Neural cell (in vitro differentiated cells): Measurements from ENCODE around the gene MBNL2. TPM values are rescaled to one million over a fixed set of nuclear protein-coding genes. Genes with fewer than 3 reads are reported as not detected.

ENCODE experiments used
- H2AFZ ChIP-seq: fragments of 200-600, 300-800 bp; sonication (generic), shearing (Covaris generic); 2 replicates; pipeline ENCODE4 v1.6.0; 2014; ENCODE audit warnings: low read depth, mild to moderate bottlenecking, antibody characterized with exemption, low read length, moderate library complexity
- H3F3A ChIP-seq: fragments of 200-600 bp; shearing (Covaris generic); 2 replicates; pipeline ENCODE4 v1.6.1; 2016; ENCODE audit warnings: mild to moderate bottlenecking, moderate library complexity, mixed read lengths, antibody characterized with exemption, low read length; ENCODE audit not compliant: insufficient read depth, poor library complexity, severe bottlenecking
- H3K27ac ChIP-seq: fragments of 200-600, 300-800 bp; sonication (generic), shearing (Covaris generic); 2 replicates; pipeline ENCODE4 v1.5.1; 2014; ENCODE audit warnings: mild to moderate bottlenecking, low read length, moderate library complexity
- H3K27me3 ChIP-seq: fragments of 300-800, 200-600 bp; sonication (generic), shearing (Covaris generic); 2 replicates; pipeline ENCODE4 v1.6.0; 2014; ENCODE audit warnings: mild to moderate bottlenecking, low read depth, low read length, moderate library complexity; ENCODE audit not compliant: insufficient read depth
- H3K36me3 ChIP-seq: fragments of 300-800, 200-600 bp; sonication (generic), shearing (Covaris generic); 2 replicates; pipeline ENCODE4 v1.5.1; 2014; ENCODE audit warnings: mild to moderate bottlenecking, antibody characterized with exemption, low read length, moderate library complexity; ENCODE audit not compliant: insufficient read depth
- H3K4me2 ChIP-seq: fragments of 300-800, 200-600 bp; sonication (generic), shearing (Covaris generic); 2 replicates; pipeline ENCODE4 v1.6.0; 2014; ENCODE audit warnings: mild to moderate bottlenecking, low read length
- H3K4me3 ChIP-seq: fragments of 300-800, 200-600 bp; sonication (generic), shearing (Covaris generic); 2 replicates; pipeline ENCODE4 v1.5.1; 2014; ENCODE audit warnings: mild to moderate bottlenecking, low read length, moderate library complexity
- H3K79me2 ChIP-seq: fragments of 200-600 bp; shearing (Covaris generic); replicated peaks from 2 replicates; pipeline ENCODE4 v1.6.0; 2014; ENCODE audit warnings: mild to moderate bottlenecking, low read length, moderate library complexity; ENCODE audit not compliant: insufficient read depth
- H3K9ac ChIP-seq: fragments of 300-800, 200-600 bp; sonication (generic), shearing (Covaris generic); 2 replicates; pipeline ENCODE4 v1.6.1; 2016; ENCODE audit warnings: mild to moderate bottlenecking, low read length, mixed read lengths
- H3K9me2 ChIP-seq: fragments of 200-600 bp; shearing (Covaris generic); 2 replicates; pipeline ENCODE4 v1.6.1; 2016; ENCODE audit warnings: mild to moderate bottlenecking, low read length, mixed read lengths; ENCODE audit not compliant: insufficient read depth
- H3K9me3 ChIP-seq: fragments of 200-600, 300-800 bp; sonication (generic), shearing (Covaris generic); 2 replicates; pipeline ENCODE4 v1.6.1; 2016; ENCODE audit warnings: mild to moderate bottlenecking, mixed run types, low read length, moderate library complexity, mixed read lengths
- H4K20me1 ChIP-seq: fragments of 200-600 bp; shearing (Covaris generic); 2 replicates; pipeline ENCODE4 v1.6.1; 2016; ENCODE audit warnings: mild to moderate bottlenecking, mixed run types; ENCODE audit not compliant: insufficient read depth
- CTCF ChIP-seq: fragments of 450-650 bp; IDR thresholded peaks from 2 replicates; pipeline ENCODE4 v1.5.1; 2014; ENCODE audit warnings: antibody characterized with exemption, mild to moderate bottlenecking, moderate library complexity; ENCODE audit not compliant: poor library complexity, severe bottlenecking
- EP300 ChIP-seq: fragments of 450-650 bp; conservative IDR thresholded peaks from 2 replicates; pipeline ENCODE4 v1.6.1; 2014; ENCODE audit warnings: antibody characterized with exemption, mild to moderate bottlenecking, moderate library complexity; ENCODE audit not compliant: poor library complexity, severe bottlenecking
- EZH2 ChIP-seq: fragments of 200-600, 300-800 bp; shearing (Covaris generic), sonication (generic); IDR thresholded peaks from 2 replicates; pipeline ENCODE4 v1.6.1; 2014; ENCODE audit warnings: antibody characterized with exemption, low read length, borderline replicate concordance, mild to moderate bottlenecking; ENCODE audit not compliant: insufficient read depth, poor library complexity, severe bottlenecking
- MXI1 ChIP-seq: fragments of 450-650 bp; conservative IDR thresholded peaks from 2 replicates; pipeline ENCODE4 v1.6.1; 2014; ENCODE audit warnings: antibody characterized with exemption, mild to moderate bottlenecking; ENCODE audit not compliant: poor library complexity, severe bottlenecking
- POLR2AphosphoS5 ChIP-seq: IDR thresholded peaks from 2 replicates; pipeline ENCODE4 v1.6.1; 2012
- RAD21 ChIP-seq: fragments of 450-650 bp; conservative IDR thresholded peaks from 2 replicates; pipeline ENCODE4 v1.6.1; 2014; ENCODE audit warnings: antibody characterized with exemption, mild to moderate bottlenecking, moderate library complexity
- SMC3 ChIP-seq: fragments of 450-650 bp; conservative IDR thresholded peaks from 2 replicates; pipeline ENCODE4 v1.6.1; 2014; ENCODE audit warnings: antibody characterized with exemption, mild to moderate bottlenecking, moderate library complexity; ENCODE audit not compliant: poor library complexity
- TAF1 ChIP-seq: IDR thresholded peaks from 2 replicates; pipeline ENCODE4 v1.6.1; 2012; ENCODE audit warnings: low read depth
- polyA plus RNA-seq: library from polyadenylated mRNA; depleted of rRNA; stranded (reverse); fragments of >200 nt; gene quantifications from 2 replicates; pipeline ENCODE4 v1.2.3, GENCODE V29; 2014
- TF ChIP-seq, protein P1 (sequence below): IDR thresholded peaks from 2 replicates; pipeline ENCODE4 v1.6.1; 2012; ENCODE audit warnings: borderline replicate concordance

The MBNL2 gene
- polyA plus RNA-seq, 1 donor from 2014 or later, result 4.3 TPM

GRCh38 chr13:97430296-97430695 lies 208.2 kb downstream of the MBNL2 start:
- Histone ChIP-seq H3K9me3 (no peaks in the 10 kb centered on the region), H3K36me3 (no peaks in the 10 kb centered on the region), H3K4me3 (peak overlapping the region; percentile 78), H4K20me1 (no peaks in the 10 kb centered on the region), H3K4me2 (peak overlapping the region; percentile 82), H3K9ac (peak overlapping the region; percentile 34), H2AFZ (no peak overlapping the region), H3F3A (no peaks in the 10 kb centered on the region), H3K9me2 (no peaks in the 10 kb centered on the region), H3K27ac (peak overlapping the region; percentile 89), H3K79me2 (peaks cover 23% of the 10 kb centered on the region), H3K27me3 (no peaks in the 10 kb centered on the region)
- TF ChIP-seq EZH2 (no peak), POLR2AphosphoS5 (no peak), EP300 (no peak), MXI1 (no peak), TAF1 (no peak), CTCF (no peak), SMC3 (no peak), RAD21 (no peak)
- TF ChIP-seq, protein P1, sequence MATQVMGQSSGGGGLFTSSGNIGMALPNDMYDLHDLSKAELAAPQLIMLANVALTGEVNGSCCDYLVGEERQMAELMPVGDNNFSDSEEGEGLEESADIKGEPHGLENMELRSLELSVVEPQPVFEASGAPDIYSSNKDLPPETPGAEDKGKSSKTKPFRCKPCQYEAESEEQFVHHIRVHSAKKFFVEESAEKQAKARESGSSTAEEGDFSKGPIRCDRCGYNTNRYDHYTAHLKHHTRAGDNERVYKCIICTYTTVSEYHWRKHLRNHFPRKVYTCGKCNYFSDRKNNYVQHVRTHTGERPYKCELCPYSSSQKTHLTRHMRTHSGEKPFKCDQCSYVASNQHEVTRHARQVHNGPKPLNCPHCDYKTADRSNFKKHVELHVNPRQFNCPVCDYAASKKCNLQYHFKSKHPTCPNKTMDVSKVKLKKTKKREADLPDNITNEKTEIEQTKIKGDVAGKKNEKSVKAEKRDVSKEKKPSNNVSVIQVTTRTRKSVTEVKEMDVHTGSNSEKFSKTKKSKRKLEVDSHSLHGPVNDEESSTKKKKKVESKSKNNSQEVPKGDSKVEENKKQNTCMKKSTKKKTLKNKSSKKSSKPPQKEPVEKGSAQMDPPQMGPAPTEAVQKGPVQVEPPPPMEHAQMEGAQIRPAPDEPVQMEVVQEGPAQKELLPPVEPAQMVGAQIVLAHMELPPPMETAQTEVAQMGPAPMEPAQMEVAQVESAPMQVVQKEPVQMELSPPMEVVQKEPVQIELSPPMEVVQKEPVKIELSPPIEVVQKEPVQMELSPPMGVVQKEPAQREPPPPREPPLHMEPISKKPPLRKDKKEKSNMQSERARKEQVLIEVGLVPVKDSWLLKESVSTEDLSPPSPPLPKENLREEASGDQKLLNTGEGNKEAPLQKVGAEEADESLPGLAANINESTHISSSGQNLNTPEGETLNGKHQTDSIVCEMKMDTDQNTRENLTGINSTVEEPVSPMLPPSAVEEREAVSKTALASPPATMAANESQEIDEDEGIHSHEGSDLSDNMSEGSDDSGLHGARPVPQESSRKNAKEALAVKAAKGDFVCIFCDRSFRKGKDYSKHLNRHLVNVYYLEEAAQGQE, result no peak

DNA sequence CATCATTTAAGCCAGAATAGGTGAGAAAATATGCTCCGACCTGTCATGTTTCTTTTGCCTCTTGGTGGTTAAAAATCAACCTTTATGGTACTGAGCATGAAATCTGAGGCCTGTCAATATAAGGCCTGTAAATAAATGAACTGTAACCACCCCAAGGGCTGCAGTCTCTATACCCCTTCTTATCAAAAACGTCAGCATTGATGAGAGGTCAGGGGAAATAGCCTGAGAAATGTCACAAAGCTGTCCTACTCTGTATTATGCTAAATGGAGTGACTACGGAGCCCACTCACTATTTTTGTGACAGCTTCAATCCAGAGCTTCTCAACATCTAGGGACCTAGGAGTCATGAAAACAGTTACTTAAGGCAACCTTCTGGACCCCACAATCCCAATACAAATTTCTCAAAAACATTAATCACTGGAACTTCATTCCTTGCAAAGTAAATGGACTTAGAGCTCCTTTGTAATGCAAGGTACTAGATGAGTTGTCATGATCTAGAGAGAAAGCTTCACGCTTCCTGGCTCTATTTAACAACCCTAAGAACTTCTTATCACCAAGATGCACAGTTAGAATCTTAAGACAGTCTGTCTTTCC lies 209.1 kb downstream of the MBNL2 start:
- Histone ChIP-seq H3K79me2 (peaks cover 33% of the 10 kb centered on the region), H3K27me3 (no peaks in the 10 kb centered on the region), H2AFZ (no peak overlapping the region), H3K4me3 (peak overlapping the region; percentile 78), H4K20me1 (no peaks in the 10 kb centered on the region), H3K9me2 (no peaks in the 10 kb centered on the region), H3K36me3 (no peaks in the 10 kb centered on the region), H3K9ac (peak overlapping the region; percentile 74), H3K27ac (peak overlapping the region; percentile 89), H3F3A (no peaks in the 10 kb centered on the region), H3K4me2 (peak overlapping the region; percentile 82), H3K9me3 (no peaks in the 10 kb centered on the region)
- TF ChIP-seq SMC3 (no peak), MXI1 (no peak), TAF1 (no peak), RAD21 (no peak), POLR2AphosphoS5 (no peak), EZH2 (no peak), EP300 (no peak), CTCF (no peak)
- TF ChIP-seq, protein P1, result no peak
